MCF 10A (cell line): ENCODE measurements around the gene LDLRAD4. TPM values are rescaled to one million over a fixed set of nuclear protein-coding genes. Genes with fewer than 3 reads are reported as not detected.

Experiments used
- BruUV-seq: library from RNA; stranded (reverse); fragments of 400-500 nt; replicated peaks from 2 replicates; lab custom pipeline; 2021; lab: Mats Ljungman, UMichigan
- CTCF ChIA-PET: fragments of 300-600 bp; sonication (Branson Sonifier 250); formaldehyde crosslinking; extraction: SDS; loops from one replicate; lab custom pipeline; 2021; ENCODE audit warnings: antibody characterized with exemption, inconsistent platforms; lab: Yijun Ruan, JAX
- POLR2A ChIA-PET: fragments of 300-600, 350-650 bp; sonication (Branson Sonifier 250); formaldehyde crosslinking; extraction: SDS; loops from one replicate; lab custom pipeline; 2020; ENCODE audit warnings: antibody characterized with exemption, inconsistent platforms; lab: Yijun Ruan, JAX
- DNase-seq: peaks from one replicate; pipeline ENCODE4 v3.0.0-alpha.2; 2018; ENCODE audit not compliant: unreplicated experiment
- H3K27ac Mint-ChIP-seq: one replicate; pipeline ENCODE4 v1.8.0; 2022; ENCODE audit warnings: mild to moderate bottlenecking, low read depth, mixed read lengths; ENCODE audit not compliant: unreplicated experiment
- H3K27me3 Mint-ChIP-seq: one replicate; pipeline ENCODE4 v1.8.0; 2022; ENCODE audit warnings: mixed read lengths; ENCODE audit not compliant: insufficient read depth, unreplicated experiment
- H3K36me3 Mint-ChIP-seq: one replicate; pipeline ENCODE4 v1.8.0; 2022; ENCODE audit warnings: mild to moderate bottlenecking, moderate library complexity, mixed read lengths; ENCODE audit not compliant: insufficient read depth, unreplicated experiment
- H3K4me1 Mint-ChIP-seq: one replicate; pipeline ENCODE4 v1.8.0; 2022; ENCODE audit warnings: mixed read lengths; ENCODE audit not compliant: insufficient read depth, unreplicated experiment
- H3K4me3 Mint-ChIP-seq: one replicate; pipeline ENCODE4 v1.8.0; 2022; ENCODE audit warnings: mild to moderate bottlenecking, moderate library complexity, mixed read lengths; ENCODE audit not compliant: unreplicated experiment
- H3K9me3 Mint-ChIP-seq: one replicate; pipeline ENCODE4 v1.8.0; 2022; ENCODE audit warnings: mixed read lengths; ENCODE audit not compliant: unreplicated experiment
- intact Hi-C: fragments of 100-400 bp; cut with micrococcal nuclease; formaldehyde crosslinking; loops from 2 replicates; pipeline ENCODE4 v1.14.1; 2022
- total RNA-seq: library from RNA; stranded (reverse); gene quantifications from 2 replicates; pipeline ENCODE4 v1.2.3, GENCODE V29; 2022
- TF ChIP-seq, protein P1 (sequence below): fragments of 200-600 bp; IDR thresholded peaks from one replicate; pipeline ENCODE4 v1.8.0; 2022; ENCODE audit warnings: antibody characterized with exemption, mild to moderate bottlenecking; ENCODE audit not compliant: unreplicated experiment

Gene LDLRAD4
- total RNA-seq, 1 experiment from 2014 or later, result not detected

DNA sequence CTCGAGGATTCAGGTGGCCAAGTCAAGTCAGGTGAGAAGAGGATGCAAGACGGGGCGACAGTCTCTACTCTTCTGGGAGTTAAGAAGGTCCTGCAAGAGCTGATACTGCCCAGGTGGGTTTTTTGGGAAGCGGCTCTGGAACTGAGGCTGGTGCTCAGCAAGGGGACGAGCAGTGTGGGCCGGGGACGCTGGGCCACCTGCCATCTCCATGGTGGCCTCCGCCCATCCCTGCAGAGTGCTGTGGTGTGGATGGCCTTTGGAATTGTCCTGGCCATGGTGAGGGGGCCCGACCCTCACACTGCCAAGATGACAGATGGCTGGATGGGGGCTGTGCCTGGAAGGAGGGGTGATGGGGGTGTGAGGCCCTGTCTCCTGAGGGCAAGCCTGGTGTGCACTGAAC, 34.2 kb upstream of the LDLRAD4 start:
- Mint-ChIP-seq H3K9me3 (no peaks in the 10 kb centered on the region), H3K36me3 (no peaks in the 10 kb centered on the region), H3K27me3 (peaks cover 13% of the 10 kb centered on the region), H3K4me1 (no peaks in the 10 kb centered on the region), H3K27ac (no peak overlapping the region), H3K4me3 (no peak overlapping the region)
- intact Hi-C loops, result no loop called here
- no peak for DNase-seq
- BruUV-seq, result no TSS peak
- POLR2A ChIA-PET, result no interaction called here
- TF ChIP-seq, protein P1, sequence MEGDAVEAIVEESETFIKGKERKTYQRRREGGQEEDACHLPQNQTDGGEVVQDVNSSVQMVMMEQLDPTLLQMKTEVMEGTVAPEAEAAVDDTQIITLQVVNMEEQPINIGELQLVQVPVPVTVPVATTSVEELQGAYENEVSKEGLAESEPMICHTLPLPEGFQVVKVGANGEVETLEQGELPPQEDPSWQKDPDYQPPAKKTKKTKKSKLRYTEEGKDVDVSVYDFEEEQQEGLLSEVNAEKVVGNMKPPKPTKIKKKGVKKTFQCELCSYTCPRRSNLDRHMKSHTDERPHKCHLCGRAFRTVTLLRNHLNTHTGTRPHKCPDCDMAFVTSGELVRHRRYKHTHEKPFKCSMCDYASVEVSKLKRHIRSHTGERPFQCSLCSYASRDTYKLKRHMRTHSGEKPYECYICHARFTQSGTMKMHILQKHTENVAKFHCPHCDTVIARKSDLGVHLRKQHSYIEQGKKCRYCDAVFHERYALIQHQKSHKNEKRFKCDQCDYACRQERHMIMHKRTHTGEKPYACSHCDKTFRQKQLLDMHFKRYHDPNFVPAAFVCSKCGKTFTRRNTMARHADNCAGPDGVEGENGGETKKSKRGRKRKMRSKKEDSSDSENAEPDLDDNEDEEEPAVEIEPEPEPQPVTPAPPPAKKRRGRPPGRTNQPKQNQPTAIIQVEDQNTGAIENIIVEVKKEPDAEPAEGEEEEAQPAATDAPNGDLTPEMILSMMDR, result no peak
- CTCF ChIA-PET, result no interaction called here

DNA sequence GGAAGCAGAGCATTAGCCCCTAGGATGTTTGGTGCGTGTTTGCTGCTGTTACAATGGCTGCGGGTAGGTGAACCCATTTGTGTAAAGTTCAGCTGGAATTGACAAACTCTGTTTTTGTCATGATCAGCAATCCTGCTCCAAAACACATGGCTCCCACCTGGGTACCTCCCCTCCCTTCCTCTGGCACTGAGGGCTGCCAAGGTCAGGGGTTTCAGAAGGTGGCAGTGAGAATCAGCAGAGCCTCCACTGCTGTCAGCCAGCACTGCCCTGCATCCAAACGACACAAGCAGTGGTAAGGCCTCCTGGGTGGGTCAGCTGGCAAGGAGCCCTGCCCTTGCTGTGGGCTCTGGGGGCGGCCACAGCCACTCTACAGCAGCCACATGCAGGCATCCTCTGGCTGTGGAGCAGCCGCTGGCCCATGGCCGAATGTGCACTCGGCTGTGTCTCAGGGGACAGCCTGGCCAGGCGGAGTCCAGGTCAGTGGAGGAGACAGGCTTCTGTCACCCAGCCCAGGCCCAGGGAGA, 32.8 kb upstream of the LDLRAD4 start:
- Mint-ChIP-seq H3K4me3 (no peak overlapping the region), H3K27ac (no peak overlapping the region), H3K9me3 (no peaks in the 10 kb centered on the region), H3K36me3 (no peaks in the 10 kb centered on the region), H3K27me3 (peaks cover 19% of the 10 kb centered on the region), H3K4me1 (no peaks in the 10 kb centered on the region)
- CTCF ChIA-PET, result interaction anchor here (0.6 kb wide), 1 partner anchor 49 kb away, joined by 3 read pairs; no protein-coding TSS in a partner anchor
- no TSS peak for BruUV-seq
- no peak for DNase-seq
- TF ChIP-seq, protein P1, result no peak
- POLR2A ChIA-PET, result no interaction called here
- intact Hi-C loops, result no loop called here

DNA sequence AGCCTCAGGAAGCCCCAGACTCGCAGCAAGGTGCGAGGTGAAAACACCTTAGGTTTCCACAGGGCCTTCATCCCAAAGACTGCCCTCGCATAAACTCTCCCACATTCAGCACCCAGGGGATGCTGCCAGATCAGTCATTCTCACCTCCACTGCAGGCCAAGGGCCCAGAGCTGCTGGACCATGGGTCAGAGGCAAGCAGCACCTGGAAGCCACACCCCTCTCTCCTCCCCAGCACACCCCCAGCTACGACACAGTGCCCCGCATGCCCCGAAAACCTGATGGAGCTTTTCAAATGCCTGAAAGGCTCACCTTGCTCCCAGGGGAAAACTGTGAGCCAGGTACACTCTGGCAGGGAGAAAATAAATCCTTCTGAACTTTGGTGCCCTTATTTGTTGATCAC, 31.9 kb upstream of the LDLRAD4 start:
- DNase-seq, result no peak
- Mint-ChIP-seq H3K9me3 (no peaks in the 10 kb centered on the region), H3K36me3 (no peaks in the 10 kb centered on the region), H3K27me3 (peaks cover 29% of the 10 kb centered on the region), H3K4me1 (no peaks in the 10 kb centered on the region), H3K4me3 (no peak overlapping the region), H3K27ac (no peak overlapping the region)
- ChIA-PET CTCF (interaction anchor here (1.2 kb wide), 2 partner anchors 20 to 27 kb away, joined by 3 read pairs; no protein-coding TSS in a partner anchor), POLR2A (interaction anchor here (0.6 kb wide), 1 partner anchor 248 kb away, joined by 3 read pairs; no protein-coding TSS in a partner anchor)
- intact Hi-C loops, result no loop called here
- no TSS peak for BruUV-seq
- TF ChIP-seq, protein P1, result no peak

DNA sequence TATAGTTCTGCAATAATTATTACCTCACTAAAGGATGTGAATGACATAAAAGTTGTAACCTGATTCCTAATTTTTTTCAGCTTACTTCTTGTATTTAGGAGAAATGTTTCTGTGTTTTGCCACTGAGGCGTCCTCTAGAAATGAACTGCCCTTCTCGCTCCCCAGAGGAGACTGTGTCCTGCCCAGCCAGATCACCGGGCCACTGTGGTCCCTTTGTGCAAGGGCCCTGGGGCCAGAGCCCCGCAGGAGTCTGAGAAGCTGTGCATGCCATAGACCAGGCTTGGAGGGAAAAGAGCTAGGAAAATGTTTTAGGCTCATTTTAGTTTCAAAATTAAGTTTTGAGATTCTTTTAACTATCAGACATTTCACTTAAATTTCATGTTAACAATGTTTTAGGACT, 31.1 kb upstream of the LDLRAD4 start:
- Mint-ChIP-seq H3K4me1 (no peaks in the 10 kb centered on the region), H3K27me3 (peaks cover 29% of the 10 kb centered on the region), H3K27ac (no peak overlapping the region), H3K4me3 (no peak overlapping the region), H3K9me3 (no peaks in the 10 kb centered on the region), H3K36me3 (no peaks in the 10 kb centered on the region)
- intact Hi-C loops, result no loop called here
- POLR2A ChIA-PET, result interaction anchor here (0.6 kb wide), 2 partner anchors 249 to 373 kb away, joined by 3 read pairs; no protein-coding TSS in a partner anchor
- CTCF ChIA-PET, result interaction anchor here (1.2 kb wide), 2 partner anchors 21 to 28 kb away, joined by 3 read pairs; no protein-coding TSS in a partner anchor
- DNase-seq, result no peak
- TF ChIP-seq, protein P1, result no peak
- no TSS peak for BruUV-seq
